CD14-positive monocyte (primary cell): ENCODE data around the gene FAM47E. TPM values are rescaled to one million over a fixed set of nuclear protein-coding genes. Genes with fewer than 3 reads are reported as not detected.

ENCODE experiments used
- DNase-seq, 3 donors: peaks; one replicate each; pipeline ENCODE4 v3.0.0-alpha.2; 2011 to 2022
- H2AFZ ChIP-seq: 2 replicates; pipeline ENCODE4 v1.6.0; 2012; ENCODE audit warnings: mild to moderate bottlenecking, low read depth, low read length, inconsistent platforms; ENCODE audit not compliant: insufficient read depth, poor library complexity, severe bottlenecking
- H3K27ac ChIP-seq, 2 donors: 1 replicate in 1 of 2; 2 replicates in 1 of 2; pipeline ENCODE4 v1.5.1; 2012 to 2013; ENCODE audit warnings: low read length in 2 of 2, control low read depth in 1 of 2, inconsistent platforms in 1 of 2, low read depth in 1 of 2, mild to moderate bottlenecking in 1 of 2
- H3K27me3 ChIP-seq, 2 donors: one replicate each; pipeline versions ENCODE4 v1.6.0 to v1.6.1; 2011 to 2013; ENCODE audit warnings: low read length in 2 of 2; ENCODE audit not compliant: control insufficient read depth in 2 of 2, insufficient read depth in 2 of 2
- H3K36me3 ChIP-seq, 2 donors: replicated peaks in 1 of 2; 1 replicate in 1 of 2; 2 replicates in 1 of 2; pipeline versions ENCODE4 v1.5.1 to v1.6.1; 2012 to 2013; ENCODE audit warnings: low read length in 2 of 2, control low read depth in 1 of 2, inconsistent platforms in 1 of 2, mild to moderate bottlenecking in 1 of 2; ENCODE audit not compliant: insufficient read depth in 2 of 2, control insufficient read depth in 1 of 2
- H3K4me1 ChIP-seq, 2 donors: 1 replicate in 1 of 2; 2 replicates in 1 of 2; pipeline versions ENCODE4 v1.5.1 to v1.6.1; 2012 to 2013; ENCODE audit warnings: low read length in 2 of 2, control low read depth in 1 of 2, inconsistent platforms in 1 of 2, mild to moderate bottlenecking in 1 of 2, moderate library complexity in 1 of 2; ENCODE audit not compliant: insufficient read depth in 2 of 2, control insufficient read depth in 1 of 2
- H3K4me2 ChIP-seq: replicated peaks from 2 replicates; pipeline ENCODE3; 2012; ENCODE audit warnings: low read length, moderate library complexity, mild to moderate bottlenecking; ENCODE audit not compliant: poor library complexity, severe bottlenecking; ENCODE audit errors: extremely low read depth
- H3K4me3 ChIP-seq, 3 experiments: fragments of 200-600 bp in 1 of 3; sonication (generic) in 1 of 3; replicated peaks in 1 of 3; 1 replicate in 2 of 3; 2 replicates in 1 of 3; pipeline ENCODE4 v1.5.1; 2011 to 2013; ENCODE audit warnings: low read length in 3 of 3, mild to moderate bottlenecking in 3 of 3, control low read depth in 2 of 3, low read depth in 2 of 3, inconsistent platforms in 1 of 3, moderate library complexity in 1 of 3
- H3K79me2 ChIP-seq: 2 replicates; pipeline ENCODE4 v1.6.0; 2012; ENCODE audit warnings: mild to moderate bottlenecking, control low read depth, inconsistent platforms, low read length, moderate library complexity; ENCODE audit not compliant: insufficient read depth
- H3K9ac ChIP-seq: 2 replicates; pipeline ENCODE4 v1.6.0; 2017; ENCODE audit warnings: low read length, mild to moderate bottlenecking; ENCODE audit not compliant: insufficient read depth, poor library complexity, severe bottlenecking
- H3K9me3 ChIP-seq, 2 donors: replicated peaks in 1 of 2; 1 replicate in 1 of 2; 2 replicates in 1 of 2; pipeline versions ENCODE4 v1.5.1 to v1.6.1; 2012 to 2013; ENCODE audit warnings: low read length in 2 of 2, control low read depth in 1 of 2; ENCODE audit not compliant: control insufficient read depth in 1 of 2, insufficient read depth in 1 of 2
- H4K20me1 ChIP-seq: 2 replicates; pipeline ENCODE4 v1.6.0; 2012; ENCODE audit warnings: mild to moderate bottlenecking, low read length, control low read depth, moderate library complexity; ENCODE audit not compliant: insufficient read depth
- H3K27ac Mint-ChIP-seq, 7 donors: one replicate each; pipeline ENCODE4 v1.8.0; 2020; ENCODE audit warnings: mild to moderate bottlenecking in 7 of 7, mixed read lengths in 7 of 7, moderate library complexity in 6 of 7, inconsistent platforms in 2 of 7
- H3K27me3 Mint-ChIP-seq, 3 donors: one replicate each; pipeline ENCODE4 v1.8.0; 2021 to 2022; ENCODE audit warnings: low read depth in 3 of 3, mild to moderate bottlenecking in 3 of 3, mixed read lengths in 3 of 3, moderate library complexity in 3 of 3, inconsistent platforms in 1 of 3
- H3K36me3 Mint-ChIP-seq, 2 donors: one replicate each; pipeline ENCODE4 v1.8.0; 2020; ENCODE audit warnings: mixed read lengths in 2 of 2, inconsistent platforms in 1 of 2, mild to moderate bottlenecking in 1 of 2
- H3K4me1 Mint-ChIP-seq: one replicate; pipeline ENCODE4 v1.8.0; 2020; ENCODE audit warnings: mild to moderate bottlenecking, mixed read lengths
- H3K4me3 Mint-ChIP-seq, 2 donors: one replicate each; pipeline ENCODE4 v1.8.0; 2020; ENCODE audit warnings: mild to moderate bottlenecking in 2 of 2, mixed read lengths in 2 of 2, moderate library complexity in 1 of 2
- H3K9me3 Mint-ChIP-seq, 7 donors: one replicate each; pipeline ENCODE4 v1.8.0; 2020 to 2022; ENCODE audit warnings: mixed read lengths in 7 of 7, mild to moderate bottlenecking in 6 of 7, moderate library complexity in 6 of 7, inconsistent platforms in 2 of 7
- CTCF ChIP-seq: fragments of 200-600 bp; IDR thresholded peaks from one replicate; pipeline ENCODE4 v1.8.0; 2022; ENCODE audit warnings: antibody characterized with exemption, mild to moderate bottlenecking
- WGBS: methylation state at CpG from one replicate; pipeline ENCODE4 v1.1.5; 2013; ENCODE audit warnings: missing lambda C conversion rate; ENCODE audit not compliant: insufficient coverage; 5-methylcytosine and 5-hydroxymethylcytosine counted together
- intact Hi-C, 2 donors: fragments of 100-400 bp; cut with micrococcal nuclease; formaldehyde crosslinking; loops; one replicate each; pipeline versions ENCODE4 v1.15.0 to v1.15.1; 2023
- polyA plus RNA-seq, 3 donors: library from polyadenylated mRNA; depleted of rRNA in 1 of 3; unstranded in 2 of 3; stranded (reverse) in 1 of 3; fragments of 300-500 nt in 2 of 3; fragments of >200 nt in 1 of 3; fragmentation: Illumina TruSeq in 2 of 3; gene quantifications; 1 replicate in 2 of 3; 2 replicates in 1 of 3; pipeline ENCODE4 v1.2.3, GENCODE V29; 2012 to 2021

Gene FAM47E
- polyA plus RNA-seq, 3 donors, result 0.31 TPM; not detected in 2

GRCh38 chr4:76260571-76260970 is 9.1 kb downstream of the FAM47E start:
- Histone ChIP-seq H3K27me3 (peaks cover 0 to 7% of the 10 kb centered on the region in 2 donors), H3K4me2 (no peak overlapping the region), H3K4me3 (no peak overlapping the region), H2AFZ (no peak overlapping the region), H3K27ac (no peak overlapping the region), H3K4me1 (no peaks in the 10 kb centered on the region), H3K9ac (no peak overlapping the region), H4K20me1 (no peaks in the 10 kb centered on the region), H3K79me2 (no peaks in the 10 kb centered on the region), H3K36me3 (no peaks in the 10 kb centered on the region), H3K9me3 (no peaks in the 10 kb centered on the region)
- no peak for DNase-seq
- no peak for TF ChIP-seq CTCF
- Mint-ChIP-seq H3K4me3 (no peak overlapping the region), H3K9me3 (no peaks in the 10 kb centered on the region), H3K27ac (no peak overlapping the region), H3K27me3 (peaks cover 2 to 8% (median 5%) of the 10 kb centered on the region in 3 donors), H3K4me1 (no peaks in the 10 kb centered on the region), H3K36me3 (no peaks in the 10 kb centered on the region)
- intact Hi-C loops, result no loop called here
- WGBS, result no CpG with 5 or more reads among the region's 1 CpG

- TF ChIP-seq CTCF, result no peak
- H3K79me2 ChIP-seq, result no peaks in the 10 kb centered on the region
- intact Hi-C loops, result no loop called here
- no peak overlapping the region for H2AFZ ChIP-seq
- Mint-ChIP-seq H3K27me3 (peaks cover 0 to 2% (median 2%) of the 10 kb centered on the region in 3 donors), H3K9me3 (no peaks in the 10 kb centered on the region), H3K4me3 (no peak overlapping the region), H3K36me3 (no peaks in the 10 kb centered on the region), H3K27ac (no peak overlapping the region), H3K4me1 (no peaks in the 10 kb centered on the region)
- H3K36me3 ChIP-seq, result no peaks in the 10 kb centered on the region
- no peak overlapping the region for H3K4me2 ChIP-seq
- H3K4me3 ChIP-seq, result no peak overlapping the region
- no peak overlapping the region for H3K9ac ChIP-seq
- no peaks in the 10 kb centered on the region for H4K20me1 ChIP-seq
- no peaks in the 10 kb centered on the region for H3K27me3 ChIP-seq
- no peak overlapping the region for H3K27ac ChIP-seq
- no peak for DNase-seq
- H3K4me1 ChIP-seq, result no peaks in the 10 kb centered on the region
- 94% methylated on average over 3 of the region's 6 CpGs for WGBS
- H3K9me3 ChIP-seq, result no peaks in the 10 kb centered on the region
Observed at GRCh38 chr4:76265631-76266218, 14.2 kb downstream of the FAM47E start.
